ENCODE data around the gene ACADM. TPM values are rescaled to one million over a fixed set of nuclear protein-coding genes. Genes with fewer than 3 reads are reported as not detected.

Gene ACADM
- total and polyA plus RNA-seq, 2 of the 13 experiments (the other 11 are each of a cell fraction or from before 2014, with no cell fraction given), result 43.7 to 92.2 TPM

DNA sequence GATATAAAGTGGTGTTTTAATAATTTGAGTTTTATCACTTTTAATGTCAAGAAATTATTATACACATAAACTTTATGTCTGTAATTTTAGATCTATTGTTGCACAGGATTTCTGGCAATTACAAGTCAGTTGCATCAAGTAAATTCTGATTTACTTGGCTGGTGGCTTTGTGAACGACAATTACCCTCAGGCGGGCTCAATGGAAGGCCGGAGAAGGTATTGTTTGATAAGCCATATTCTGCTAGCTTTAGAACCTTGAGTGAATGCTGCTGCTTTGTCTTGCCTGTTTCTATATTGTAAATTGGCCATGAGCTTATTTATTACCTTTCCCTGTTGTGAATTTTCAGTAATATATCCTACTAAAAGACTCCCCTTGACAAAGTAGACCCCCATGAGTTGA is 67.6 kb downstream of the ACADM start:
- H4K20me1 ChIP-seq (ENCODE audit: insufficient read depth, low read length), result peaks cover 93% of the 10 kb centered on the region
- H3K36me3 ChIP-seq (replicated peaks in 1 of 2; ENCODE audit: control insufficient read depth in 1 of 2, insufficient read depth in 2 of 2, low read length in 2 of 2), result peaks cover 8 to 63% of the 10 kb centered on the region in 2 experiments
- no peak overlapping the region for H3K27ac ChIP-seq (ENCODE audit: extremely low read length, insufficient read depth, low read length)
- DNase-seq (ENCODE audit: low spot score), result no peak
- BruUV-seq (replicated peaks), result no TSS peak
- ATAC-seq, result no peak
- H3K27me3 ChIP-seq (ENCODE audit: control insufficient read depth in 1 of 2, insufficient read depth in 2 of 2, low read length in 2 of 2), result no peaks in the 10 kb centered on the region; a peak in 1 of 5 replicates
- H2AFZ ChIP-seq (ENCODE audit: low read length), result no peak overlapping the region
- no peak overlapping the region; the same call in 1 of the 2 replicates for H3K4me2 ChIP-seq (ENCODE audit: low read depth, low read length)
- intact Hi-C loops (cut with micrococcal nuclease; ENCODE audit: unreplicated experiment), result loop anchor here (5.0 kb wide), 1 partner anchor 525 kb away; no protein-coding TSS in a partner anchor
- ChIA-PET CTCF (ENCODE audit: low intra/inter-chr PET ratio, low total read pairs) (no interaction called here), POLR2A (interaction anchor here (1.2 kb wide), 1 partner anchor 68 kb away, joined by 3 read pairs; no protein-coding TSS in a partner anchor)
- no peak overlapping the region for H3K9ac ChIP-seq (ENCODE audit: insufficient read depth, low read depth, low read length)
- H3K4me1 ChIP-seq (ENCODE audit: insufficient read depth, low read length), result peaks cover 53% of the 10 kb centered on the region
- peaks cover 52% of the 10 kb centered on the region for H3K79me2 ChIP-seq (ENCODE audit: insufficient read depth, low read length)
- peak overlapping the region in 1 of 3 experiments; percentile 5; a peak in 1 of 6 replicates for H3K4me3 ChIP-seq (replicated peaks in 1 of 3; ENCODE audit: insufficient read depth in 1 of 3, low read depth in 2 of 3, low read length in 3 of 3)
- H3K9me3 ChIP-seq (ENCODE audit: low read length), result no peaks in the 10 kb centered on the region
- TF ChIP-seq, protein P1, sequence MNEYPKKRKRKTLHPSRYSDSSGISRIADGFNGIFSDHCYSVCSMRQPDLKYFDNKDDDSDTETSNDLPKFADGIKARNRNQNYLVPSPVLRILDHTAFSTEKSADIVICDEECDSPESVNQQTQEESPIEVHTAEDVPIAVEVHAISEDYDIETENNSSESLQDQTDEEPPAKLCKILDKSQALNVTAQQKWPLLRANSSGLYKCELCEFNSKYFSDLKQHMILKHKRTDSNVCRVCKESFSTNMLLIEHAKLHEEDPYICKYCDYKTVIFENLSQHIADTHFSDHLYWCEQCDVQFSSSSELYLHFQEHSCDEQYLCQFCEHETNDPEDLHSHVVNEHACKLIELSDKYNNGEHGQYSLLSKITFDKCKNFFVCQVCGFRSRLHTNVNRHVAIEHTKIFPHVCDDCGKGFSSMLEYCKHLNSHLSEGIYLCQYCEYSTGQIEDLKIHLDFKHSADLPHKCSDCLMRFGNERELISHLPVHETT (CRISPR knock-in tag; conservative IDR thresholded peaks at IDR 0.05), result no peak
- no peak for TF ChIP-seq MATR3 (CRISPR knock-in tag; IDR thresholded peaks at IDR 0.05)
- TF ChIP-seq RBM22 (optimal IDR thresholded peaks at IDR 0.05; ENCODE audit: low read length), result peak; percentile 64
- in situ Hi-C loops (cut with HindIII; ENCODE audit: extremely low pct_ligation_motif_present, low pct_unique_long_range_greater_than_20kb), result no loop called here
- WGBS (ENCODE audit: low lambda C conversion rate), result 96% methylated on average over 3 of the region's 3 CpGs
- no peak for FAIRE-seq

DNA sequence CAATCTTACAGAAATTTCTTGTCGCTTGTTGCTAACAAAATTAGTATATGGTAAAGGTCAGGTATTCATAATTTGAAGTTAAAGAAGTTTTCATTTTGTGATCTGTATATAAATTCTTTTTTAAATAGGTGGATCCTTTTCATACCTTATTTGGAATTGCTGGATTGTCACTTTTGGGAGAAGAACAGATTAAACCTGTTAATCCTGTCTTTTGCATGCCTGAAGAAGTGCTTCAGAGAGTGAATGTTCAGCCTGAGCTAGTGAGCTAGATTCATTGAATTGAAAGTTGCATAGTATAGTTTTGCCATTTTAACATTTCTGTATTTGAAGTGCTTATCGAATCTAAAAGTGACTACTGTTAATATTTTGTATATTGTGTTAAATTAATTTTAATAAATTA is 69.9 kb downstream of the ACADM start:
- H3K4me3 ChIP-seq (replicated peaks in 1 of 3; ENCODE audit: insufficient read depth in 1 of 3, low read depth in 2 of 3, low read length in 3 of 3), result no peak overlapping the region
- CTCF ChIA-PET (ENCODE audit: low intra/inter-chr PET ratio, low total read pairs), result no interaction called here
- POLR2A ChIA-PET, result interaction anchor here (6.6 kb wide), 1 partner anchor 8 kb away, joined by 54 read pairs; the partner anchor contains the start of gene RABGGTB
- H4K20me1 ChIP-seq (ENCODE audit: insufficient read depth, low read length), result peaks cover 74% of the 10 kb centered on the region
- ATAC-seq (no peak), DNase-seq (ENCODE audit: low spot score) (no peak), FAIRE-seq (no peak)
- in situ Hi-C loops (cut with HindIII; ENCODE audit: extremely low pct_ligation_motif_present, low pct_unique_long_range_greater_than_20kb) (no loop called here), intact Hi-C loops (cut with micrococcal nuclease; ENCODE audit: unreplicated experiment) (loop anchor here (5.0 kb wide), 1 partner anchor 527 kb away; no protein-coding TSS in a partner anchor)
- peaks cover 48% of the 10 kb centered on the region for H3K4me1 ChIP-seq (ENCODE audit: insufficient read depth, low read length)
- no peaks in the 10 kb centered on the region for H3K9me3 ChIP-seq (ENCODE audit: low read length)
- H3K27me3 ChIP-seq (ENCODE audit: control insufficient read depth in 1 of 2, insufficient read depth in 2 of 2, low read length in 2 of 2), result no peaks in the 10 kb centered on the region
- no TSS peak for BruUV-seq (replicated peaks)
- peaks cover 8 to 59% of the 10 kb centered on the region in 2 experiments for H3K36me3 ChIP-seq (replicated peaks in 1 of 2; ENCODE audit: control insufficient read depth in 1 of 2, insufficient read depth in 2 of 2, low read length in 2 of 2)
- no peak overlapping the region for H3K9ac ChIP-seq (ENCODE audit: insufficient read depth, low read depth, low read length)
- H2AFZ ChIP-seq (ENCODE audit: low read length), result no peak overlapping the region
- H3K79me2 ChIP-seq (ENCODE audit: insufficient read depth, low read length), result peaks cover 29% of the 10 kb centered on the region
- H3K4me2 ChIP-seq (ENCODE audit: low read depth, low read length), result no peak overlapping the region
- H3K27ac ChIP-seq (ENCODE audit: extremely low read length, insufficient read depth, low read length), result no peak overlapping the region
- WGBS (ENCODE audit: low lambda C conversion rate), result 99% methylated on average over 2 of the region's 2 CpGs
- TF ChIP-seq YY1 (IDR thresholded peaks at IDR 0.05; ENCODE audit: insufficient read depth, insufficient replicate concordance, low read depth, low read length) (no peak), NPAS2 (CRISPR knock-in tag; IDR thresholded peaks at IDR 0.05; ENCODE audit: borderline replicate concordance) (no peak), ZNF761 (CRISPR knock-in tag; conservative IDR thresholded peaks at IDR 0.05) (no peak)
- TF ChIP-seq, protein P2, sequence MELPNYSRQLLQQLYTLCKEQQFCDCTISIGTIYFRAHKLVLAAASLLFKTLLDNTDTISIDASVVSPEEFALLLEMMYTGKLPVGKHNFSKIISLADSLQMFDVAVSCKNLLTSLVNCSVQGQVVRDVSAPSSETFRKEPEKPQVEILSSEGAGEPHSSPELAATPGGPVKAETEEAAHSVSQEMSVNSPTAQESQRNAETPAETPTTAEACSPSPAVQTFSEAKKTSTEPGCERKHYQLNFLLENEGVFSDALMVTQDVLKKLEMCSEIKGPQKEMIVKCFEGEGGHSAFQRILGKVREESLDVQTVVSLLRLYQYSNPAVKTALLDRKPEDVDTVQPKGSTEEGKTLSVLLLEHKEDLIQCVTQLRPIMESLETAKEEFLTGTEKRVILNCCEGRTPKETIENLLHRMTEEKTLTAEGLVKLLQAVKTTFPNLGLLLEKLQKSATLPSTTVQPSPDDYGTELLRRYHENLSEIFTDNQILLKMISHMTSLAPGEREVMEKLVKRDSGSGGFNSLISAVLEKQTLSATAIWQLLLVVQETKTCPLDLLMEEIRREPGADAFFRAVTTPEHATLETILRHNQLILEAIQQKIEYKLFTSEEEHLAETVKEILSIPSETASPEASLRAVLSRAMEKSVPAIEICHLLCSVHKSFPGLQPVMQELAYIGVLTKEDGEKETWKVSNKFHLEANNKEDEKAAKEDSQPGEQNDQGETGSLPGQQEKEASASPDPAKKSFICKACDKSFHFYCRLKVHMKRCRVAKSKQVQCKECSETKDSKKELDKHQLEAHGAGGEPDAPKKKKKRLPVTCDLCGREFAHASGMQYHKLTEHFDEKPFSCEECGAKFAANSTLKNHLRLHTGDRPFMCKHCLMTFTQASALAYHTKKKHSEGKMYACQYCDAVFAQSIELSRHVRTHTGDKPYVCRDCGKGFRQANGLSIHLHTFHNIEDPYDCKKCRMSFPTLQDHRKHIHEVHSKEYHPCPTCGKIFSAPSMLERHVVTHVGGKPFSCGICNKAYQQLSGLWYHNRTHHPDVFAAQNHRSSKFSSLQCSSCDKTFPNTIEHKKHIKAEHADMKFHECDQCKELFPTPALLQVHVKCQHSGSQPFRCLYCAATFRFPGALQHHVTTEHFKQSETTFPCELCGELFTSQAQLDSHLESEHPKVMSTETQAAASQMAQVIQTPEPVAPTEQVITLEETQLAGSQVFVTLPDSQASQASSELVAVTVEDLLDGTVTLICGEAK (IDR thresholded peaks at IDR 0.05), result no peak
- TF ChIP-seq, protein P2 (CRISPR knock-in tag; IDR thresholded peaks at IDR 0.05), result no peak
